Astrocyte of the cerebellum (primary cell): ENCODE measurements around the gene UBAC2.

Source experiments
- DNase-seq: peaks from one replicate; pipeline ENCODE4 v3.0.0-alpha.2; 2011; ENCODE audit warnings: low read depth
- H3K4me3 ChIP-seq: 2 replicates; pipeline ENCODE4 v1.5.1; 2011; ENCODE audit warnings: mild to moderate bottlenecking, low read depth, low read length, moderate library complexity
- CTCF ChIP-seq: IDR thresholded peaks from 2 replicates; pipeline ENCODE4 v1.5.1; 2012; ENCODE audit warnings: low read length, low read depth, moderate library complexity, mild to moderate bottlenecking; ENCODE audit errors: missing control alignments
- in situ Hi-C: cut with HindIII; loops from 2 replicates; pipeline ENCODE4 v1.10.0; 2017; ENCODE audit warnings: low sequenced_read_pairs

Gene UBAC2

GRCh38 chr13:99200432-99201167 lies at the start of gene UBAC2:
TSS of gene UBAC2 (plus strand) at chr13:99200854. CDS start at chr13:99200909, 55 bp downstream.
- DNase-seq = peak; percentile 82
- in situ Hi-C loops = no loop called here
- H3K4me3 ChIP-seq = peak within 1 kb of the TSS; percentile 99
- TF ChIP-seq CTCF = peak; percentile 2

DNA sequence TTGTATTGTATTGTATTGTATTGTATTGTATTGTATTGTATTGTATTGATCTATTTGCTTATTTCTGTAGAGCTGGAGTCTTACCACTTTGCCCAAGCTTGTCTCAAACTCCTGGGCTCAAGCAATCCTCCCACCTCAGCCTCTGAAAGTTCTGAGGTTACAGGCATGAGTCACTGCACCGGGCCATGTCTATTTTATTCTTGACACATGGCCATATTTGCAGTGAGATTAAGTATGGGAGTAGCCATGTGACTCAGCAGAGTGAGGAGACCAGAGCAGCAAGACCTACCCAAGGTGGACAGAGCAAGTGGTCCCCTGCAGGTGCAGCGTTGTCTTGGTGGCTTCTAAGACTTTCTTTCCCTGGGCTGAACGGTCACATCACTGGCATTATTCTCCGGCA lies 49.1 kb upstream of the UBAC2 start:
- no peak for TF ChIP-seq CTCF
- in situ Hi-C loops = no loop called here
- no peak overlapping the region for H3K4me3 ChIP-seq
- DNase-seq = peak; percentile 11

- H3K4me3 ChIP-seq = no peak overlapping the region
- peak; percentile 16 for DNase-seq
- no peak for TF ChIP-seq CTCF
- in situ Hi-C loops = no loop called here
Observed at GRCh38 chr13:99153219-99153618, 47.4 kb upstream of the UBAC2 start.

DNA sequence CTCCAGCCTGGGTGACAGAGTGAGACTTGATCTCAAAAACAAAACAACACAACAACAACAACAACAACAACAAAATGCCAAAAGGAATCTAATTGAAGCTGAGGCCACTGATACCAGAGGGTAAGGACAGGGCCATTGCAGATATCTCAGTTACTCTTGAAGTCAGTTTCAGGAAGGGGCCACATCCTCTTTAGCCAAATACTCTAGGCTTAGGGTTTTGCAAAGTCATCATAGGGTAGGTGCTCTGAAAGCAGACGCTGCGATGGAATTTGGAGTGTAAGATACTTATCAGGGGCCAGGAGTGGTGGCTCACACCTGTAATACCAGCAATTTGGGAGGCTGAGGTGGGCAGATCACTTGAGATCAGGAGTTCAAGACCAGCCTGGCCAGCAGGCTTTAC lies 46.6 kb upstream of the UBAC2 start:
- DNase-seq = no peak
- no peak overlapping the region for H3K4me3 ChIP-seq
- in situ Hi-C loops = no loop called here
- TF ChIP-seq CTCF = no peak

DNA sequence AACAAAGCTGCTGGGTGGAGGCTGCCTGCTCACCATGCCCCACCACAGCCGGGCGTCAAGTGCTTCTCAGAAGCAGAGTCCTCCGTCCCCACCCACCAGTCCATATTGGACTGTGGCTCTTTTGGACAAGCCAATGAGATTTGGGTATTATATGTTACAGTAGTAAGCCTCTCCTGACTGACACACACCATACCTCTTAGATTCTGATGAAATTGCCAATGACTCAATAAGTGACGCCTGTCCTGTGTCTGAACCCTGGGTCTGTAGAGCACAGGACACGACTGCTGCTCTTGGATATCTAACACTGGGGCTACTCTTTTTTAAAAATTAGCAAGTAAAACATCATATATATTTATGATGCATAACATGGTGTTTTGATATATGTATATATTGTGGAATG lies 44.8 kb upstream of the UBAC2 start:
- in situ Hi-C loops = no loop called here
- TF ChIP-seq CTCF = no peak
- H3K4me3 ChIP-seq = no peak overlapping the region
- DNase-seq = no peak

DNA sequence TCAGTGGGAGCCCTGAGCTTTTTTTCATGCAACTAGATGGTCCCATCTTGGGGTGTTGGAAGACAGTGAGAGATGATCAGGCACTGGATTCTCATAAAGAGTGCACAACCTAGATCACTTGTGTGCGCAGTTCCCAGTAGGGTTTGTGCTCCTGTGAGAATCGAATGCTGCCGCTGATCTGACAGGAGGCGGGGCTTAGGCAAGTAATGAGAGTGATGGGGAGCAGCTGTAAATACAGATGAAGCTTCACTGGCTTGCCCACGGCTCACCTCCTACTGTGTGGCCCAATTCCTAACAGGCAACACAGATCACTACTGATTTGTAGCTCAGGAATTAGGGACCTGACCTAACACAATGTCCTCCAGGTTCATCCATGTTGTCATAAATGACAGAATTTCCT lies 43.6 kb upstream of the UBAC2 start:
- in situ Hi-C loops = no loop called here
- H3K4me3 ChIP-seq = no peak overlapping the region
- no peak for DNase-seq
- no peak for TF ChIP-seq CTCF

DNA sequence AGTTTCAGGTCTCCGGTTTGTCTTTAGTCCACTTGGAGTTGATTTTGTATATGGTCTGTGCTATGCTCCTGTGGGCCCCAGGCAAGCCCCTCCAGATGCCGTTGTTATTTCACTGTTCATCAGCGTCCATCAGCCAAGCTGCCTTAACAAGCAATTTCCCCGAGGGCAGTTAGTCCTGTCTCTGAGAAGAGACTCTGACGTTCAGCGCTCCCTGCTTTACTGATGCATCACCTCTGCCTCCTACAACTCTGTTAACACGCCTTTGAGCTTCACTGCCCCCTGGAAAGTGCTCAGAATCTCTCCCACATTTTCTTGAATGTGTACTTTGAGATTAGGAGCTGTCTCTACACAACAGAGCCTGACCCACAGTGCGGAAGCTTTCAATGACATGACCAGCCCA lies 41.8 kb upstream of the UBAC2 start:
- in situ Hi-C loops = no loop called here
- no peak overlapping the region for H3K4me3 ChIP-seq
- DNase-seq = no peak
- TF ChIP-seq CTCF = no peak
